Dendritic cell treated with granulocyte-macrophage colony-stimulating factor and Interleukin-4, amounts not matched to agents 40 ng/mL and 50 ng/mL, for 4 days (primary cell): ENCODE measurements around the gene OR52E8.

Experiments used
- H3K27ac Mint-ChIP-seq: one replicate; pipeline ENCODE4 v1.8.0; 2022; ENCODE audit warnings: mild to moderate bottlenecking, mixed read lengths
- H3K27me3 Mint-ChIP-seq: one replicate; pipeline ENCODE4 v1.8.0; 2022; ENCODE audit warnings: mild to moderate bottlenecking, mixed read lengths
- H3K36me3 Mint-ChIP-seq: one replicate; pipeline ENCODE4 v1.8.0; 2022; ENCODE audit warnings: low read depth, mixed read lengths
- H3K4me1 Mint-ChIP-seq: one replicate; pipeline ENCODE4 v1.8.0; 2022; ENCODE audit warnings: low read depth, mixed read lengths
- H3K4me3 Mint-ChIP-seq: one replicate; pipeline ENCODE4 v1.8.0; 2022; ENCODE audit warnings: mild to moderate bottlenecking, moderate library complexity, mixed read lengths
- H3K9me3 Mint-ChIP-seq: one replicate; pipeline ENCODE4 v1.8.0; 2022; ENCODE audit warnings: mixed read lengths
- intact Hi-C: fragments of 100-400 bp; cut with micrococcal nuclease; formaldehyde crosslinking; loops from one replicate; pipeline ENCODE4 v1.15.0; 2022

The OR52E8 gene

GRCh38 chr11:5857590-5857989 is at the start of gene OR52E8:
TSS of gene OR52E8 (minus strand) at chr11:5857690. CDS start at chr11:5857690, 0 bp downstream.
- no peaks in the 10 kb centered on the region for H3K27me3 Mint-ChIP-seq
- no peaks in the 10 kb centered on the region for H3K4me1 Mint-ChIP-seq
- intact Hi-C loops = no loop called here
- H3K27ac Mint-ChIP-seq = no peak within 1 kb of the TSS
- no peak within 1 kb of the TSS for H3K4me3 Mint-ChIP-seq
- no peaks in the 10 kb centered on the region for H3K36me3 Mint-ChIP-seq
- no peaks in the 10 kb centered on the region for H3K9me3 Mint-ChIP-seq

GRCh38 chr11:5899534-5899933 is 42.0 kb upstream of the OR52E8 start:
- Mint-ChIP-seq H3K9me3 (no peaks in the 10 kb centered on the region), H3K4me3 (no peak overlapping the region), H3K4me1 (no peaks in the 10 kb centered on the region), H3K27me3 (no peaks in the 10 kb centered on the region), H3K27ac (no peak overlapping the region), H3K36me3 (no peaks in the 10 kb centered on the region)
- intact Hi-C loops = loop anchor here (10.0 kb wide), 1 partner anchor 305 kb away; the partner anchor contains the start of gene TRIM6

GRCh38 chr11:5892908-5893307 is 35.4 kb upstream of the OR52E8 start, which contains the start of gene OR52E5:
TSS of gene OR52E5 (plus strand) at chr11:5893208. CDS start at chr11:5900777, 7,569 bp downstream.
- H3K36me3 Mint-ChIP-seq = no peaks in the 10 kb centered on the region
- no peaks in the 10 kb centered on the region for H3K4me1 Mint-ChIP-seq
- H3K27me3 Mint-ChIP-seq = peaks cover 2% of the 10 kb centered on the region
- intact Hi-C loops = loop anchor here (5.0 to 10.0 kb wide), 2 partner anchors 298 to 691 kb away; partner anchors contain the start of genes OR51V1 and TRIM6
- H3K4me3 Mint-ChIP-seq = no peak within 1 kb of the TSS
- no peaks in the 10 kb centered on the region for H3K9me3 Mint-ChIP-seq
- H3K27ac Mint-ChIP-seq = no peak within 1 kb of the TSS

GRCh38 chr11:5891216-5891800 is 33.8 kb upstream of the OR52E8 start:
- intact Hi-C loops = loop anchor here (5.0 to 10.0 kb wide), 2 partner anchors 297 to 689 kb away; partner anchors contain the start of genes OR51V1 and TRIM6
- peaks cover 2% of the 10 kb centered on the region for H3K27me3 Mint-ChIP-seq
- H3K36me3 Mint-ChIP-seq = no peaks in the 10 kb centered on the region
- H3K9me3 Mint-ChIP-seq = no peaks in the 10 kb centered on the region
- no peaks in the 10 kb centered on the region for H3K4me1 Mint-ChIP-seq
- no peak overlapping the region for H3K4me3 Mint-ChIP-seq
- H3K27ac Mint-ChIP-seq = no peak overlapping the region

GRCh38 chr11:5887661-5888060 is 30.2 kb upstream of the OR52E8 start:
- Mint-ChIP-seq H3K27me3 (no peaks in the 10 kb centered on the region), H3K36me3 (no peaks in the 10 kb centered on the region), H3K27ac (no peak overlapping the region), H3K4me1 (no peaks in the 10 kb centered on the region), H3K9me3 (no peaks in the 10 kb centered on the region), H3K4me3 (no peak overlapping the region)
- intact Hi-C loops = loop anchor here (5.0 kb wide), 1 partner anchor 765 kb away; no protein-coding TSS in a partner anchor

- H3K36me3 Mint-ChIP-seq = no peaks in the 10 kb centered on the region
- intact Hi-C loops = loop anchor here (5.0 kb wide), 1 partner anchor 765 kb away; no protein-coding TSS in a partner anchor
- H3K9me3 Mint-ChIP-seq = no peaks in the 10 kb centered on the region
- H3K27me3 Mint-ChIP-seq = no peaks in the 10 kb centered on the region
- H3K4me1 Mint-ChIP-seq = no peaks in the 10 kb centered on the region
- no peak overlapping the region for H3K4me3 Mint-ChIP-seq
- H3K27ac Mint-ChIP-seq = no peak overlapping the region
Measured at GRCh38 chr11:5887172-5887571, 29.7 kb upstream of the OR52E8 start.

GRCh38 chr11:5881756-5882155 is 24.3 kb upstream of the OR52E8 start:
- H3K4me3 Mint-ChIP-seq = no peak overlapping the region
- intact Hi-C loops = no loop called here
- no peaks in the 10 kb centered on the region for H3K4me1 Mint-ChIP-seq
- H3K9me3 Mint-ChIP-seq = no peaks in the 10 kb centered on the region
- H3K27me3 Mint-ChIP-seq = no peaks in the 10 kb centered on the region
- H3K27ac Mint-ChIP-seq = no peak overlapping the region
- no peaks in the 10 kb centered on the region for H3K36me3 Mint-ChIP-seq

GRCh38 chr11:5880329-5880728 is 22.8 kb upstream of the OR52E8 start, which contains the start of gene OR52E4:
TSS of gene OR52E4 (plus strand) at chr11:5880629. CDS start at chr11:5884293, 3,664 bp downstream.
- H3K4me1 Mint-ChIP-seq = no peaks in the 10 kb centered on the region
- no peak within 1 kb of the TSS for H3K27ac Mint-ChIP-seq
- no peaks in the 10 kb centered on the region for H3K9me3 Mint-ChIP-seq
- H3K27me3 Mint-ChIP-seq = no peaks in the 10 kb centered on the region
- H3K36me3 Mint-ChIP-seq = no peaks in the 10 kb centered on the region
- no peak within 1 kb of the TSS for H3K4me3 Mint-ChIP-seq
- intact Hi-C loops = no loop called here

GRCh38 chr11:5878564-5878963 is 21.1 kb upstream of the OR52E8 start:
- Mint-ChIP-seq H3K27me3 (no peaks in the 10 kb centered on the region), H3K27ac (no peak overlapping the region)

GRCh38 chr11:5865826-5866225 is 8.3 kb upstream of the OR52E8 start:
- intact Hi-C loops = no loop called here
- Mint-ChIP-seq H3K27ac (no peak overlapping the region), H3K4me1 (no peaks in the 10 kb centered on the region), H3K9me3 (no peaks in the 10 kb centered on the region), H3K27me3 (peaks cover 2% of the 10 kb centered on the region), H3K4me3 (no peak overlapping the region), H3K36me3 (no peaks in the 10 kb centered on the region)

More at GRCh38 chr11:5878564-5878963, 21.1 kb upstream of the OR52E8 start:
- Mint-ChIP-seq H3K4me3 (no peak overlapping the region), H3K9me3 (no peaks in the 10 kb centered on the region), H3K36me3 (no peaks in the 10 kb centered on the region), H3K4me1 (no peaks in the 10 kb centered on the region)
- intact Hi-C loops = loop anchor here (10.0 kb wide), 1 partner anchor 414 kb away; no protein-coding TSS in a partner anchor

- H3K9me3 Mint-ChIP-seq = no peaks in the 10 kb centered on the region
- intact Hi-C loops = no loop called here
- H3K27me3 Mint-ChIP-seq = no peaks in the 10 kb centered on the region
- no peaks in the 10 kb centered on the region for H3K4me1 Mint-ChIP-seq
- H3K4me3 Mint-ChIP-seq = no peak overlapping the region
- H3K36me3 Mint-ChIP-seq = no peaks in the 10 kb centered on the region
- no peak overlapping the region for H3K27ac Mint-ChIP-seq
Measured at GRCh38 chr11:5851002-5851401, 6.5 kb downstream of the OR52E8 start.

GRCh38 chr11:5847711-5848110 is 9.8 kb downstream of the OR52E8 start:
- Mint-ChIP-seq H3K4me3 (no peak overlapping the region), H3K4me1 (no peaks in the 10 kb centered on the region), H3K36me3 (no peaks in the 10 kb centered on the region), H3K27me3 (no peaks in the 10 kb centered on the region), H3K27ac (no peak overlapping the region), H3K9me3 (no peaks in the 10 kb centered on the region)
- intact Hi-C loops = no loop called here

- Mint-ChIP-seq H3K27me3 (no peaks in the 10 kb centered on the region), H3K27ac (no peak overlapping the region), H3K4me3 (no peak overlapping the region), H3K36me3 (no peaks in the 10 kb centered on the region), H3K9me3 (no peaks in the 10 kb centered on the region), H3K4me1 (no peaks in the 10 kb centered on the region)
- intact Hi-C loops = no loop called here
Measured at GRCh38 chr11:5846701-5847100, 10.8 kb downstream of the OR52E8 start.

GRCh38 chr11:5841797-5842196 is 15.7 kb downstream of the OR52E8 start, which contains the start of gene OR52E6:
TSS of gene OR52E6 (minus strand) at chr11:5841897. CDS start at chr11:5841897, 0 bp downstream.
- no peaks in the 10 kb centered on the region for H3K27me3 Mint-ChIP-seq
- no peaks in the 10 kb centered on the region for H3K4me1 Mint-ChIP-seq
- no peak within 1 kb of the TSS for H3K4me3 Mint-ChIP-seq
- H3K27ac Mint-ChIP-seq = no peak within 1 kb of the TSS
- peaks cover 14% of the 10 kb centered on the region for H3K9me3 Mint-ChIP-seq
- H3K36me3 Mint-ChIP-seq = no peaks in the 10 kb centered on the region
- intact Hi-C loops = no loop called here
